GM12873 (cell line): Measurements from ENCODE around the gene LCE1B.

Experiments used
- CTCF ChIP-seq: IDR thresholded peaks from 2 replicates; pipeline ENCODE4 v1.5.1; 2012; ENCODE audit warnings: low read depth, mild to moderate bottlenecking, moderate library complexity, low read length, control low read depth; ENCODE audit not compliant: insufficient read depth; ENCODE audit errors: missing control alignments

Gene LCE1B

DNA sequence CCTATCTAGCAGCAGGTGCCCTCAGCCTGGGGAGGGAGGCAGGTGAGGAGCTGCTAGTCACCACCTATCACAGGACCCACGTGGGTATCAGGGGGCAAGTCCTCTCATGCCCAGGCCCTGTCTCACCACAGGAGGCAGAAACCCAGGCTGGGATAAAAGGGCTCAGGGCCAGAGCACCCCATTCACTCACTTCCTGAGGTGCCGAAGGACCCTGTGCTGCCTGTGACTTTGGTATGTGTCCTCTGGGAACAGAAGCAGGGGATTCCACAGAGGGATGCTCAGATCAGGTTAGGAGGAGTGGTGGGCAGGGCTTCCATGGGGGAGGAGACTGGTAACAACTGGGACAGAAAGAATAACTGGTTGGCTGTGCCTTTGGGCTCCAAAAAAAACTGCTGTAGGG, 25.7 kb upstream of the LCE1B start, which contains the start of gene LCE1E:
LCE1E (plus strand) TSS at position 181 of the 400 bp plus-strand sequence. CDS start 1,043 bp downstream, outside the sequence.
- no peak for TF ChIP-seq CTCF

- no peak for TF ChIP-seq CTCF
Observed at GRCh38 chr1:152795686-152796085, 16.1 kb upstream of the LCE1B start.

DNA sequence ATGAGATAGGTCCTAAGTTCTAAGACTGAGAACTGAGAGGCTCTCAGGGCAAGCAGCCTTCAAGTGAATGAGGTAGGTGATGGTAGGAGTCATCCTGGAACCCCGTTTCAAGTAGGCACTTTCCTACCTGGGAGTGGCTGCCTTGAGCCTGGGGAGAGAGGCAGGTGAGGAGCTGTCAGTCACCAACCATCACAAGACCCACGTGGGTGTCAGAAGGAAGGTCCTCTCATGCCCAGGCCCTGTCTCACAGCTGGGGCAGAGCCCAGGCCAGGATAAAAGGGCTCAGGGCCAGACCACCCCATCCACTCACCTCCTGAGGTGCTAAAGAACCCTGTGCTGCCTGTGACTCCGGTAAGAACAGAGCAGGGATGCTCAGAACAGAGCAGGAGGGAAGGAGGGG, 15.3 kb upstream of the LCE1B start, which contains the start of gene LCE1D:
LCE1D (plus strand) TSS at position 301 of the 400 bp plus-strand sequence. CDS start 1,074 bp downstream, outside the sequence.
- no peak for TF ChIP-seq CTCF

GRCh38 chr1:152801333-152801732, 10.4 kb upstream of the LCE1B start:
- TF ChIP-seq CTCF: no peak

DNA sequence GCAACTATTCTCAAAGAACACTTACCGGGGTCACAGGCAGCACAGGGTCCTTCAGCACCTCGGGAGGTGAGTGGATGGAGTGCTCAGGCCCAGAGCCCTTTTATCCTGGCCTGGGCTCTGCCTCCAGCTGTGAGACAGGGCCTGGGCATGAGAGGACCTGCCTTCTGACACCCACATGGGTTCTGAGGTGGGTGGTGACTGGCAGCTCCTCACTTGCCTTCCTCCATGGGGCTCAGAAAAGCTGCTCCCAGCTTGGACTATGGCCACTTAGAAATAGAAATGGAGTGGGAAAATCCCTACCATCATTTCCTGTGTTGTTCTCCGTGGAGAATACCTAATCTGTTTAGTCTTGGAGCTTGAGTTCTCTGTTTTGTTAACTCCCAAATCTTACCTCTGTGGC, 5.2 kb upstream of the LCE1B start, which contains the start of gene LCE1C:
LCE1C (minus strand) TSS at position 76 of the 400 bp plus-strand sequence. CDS start 1,173 bp downstream, outside the sequence.
- TF ChIP-seq CTCF: no peak

- no peak for TF ChIP-seq CTCF
Observed at GRCh38 chr1:152811050-152811449, 721 bp upstream of the LCE1B start.

DNA sequence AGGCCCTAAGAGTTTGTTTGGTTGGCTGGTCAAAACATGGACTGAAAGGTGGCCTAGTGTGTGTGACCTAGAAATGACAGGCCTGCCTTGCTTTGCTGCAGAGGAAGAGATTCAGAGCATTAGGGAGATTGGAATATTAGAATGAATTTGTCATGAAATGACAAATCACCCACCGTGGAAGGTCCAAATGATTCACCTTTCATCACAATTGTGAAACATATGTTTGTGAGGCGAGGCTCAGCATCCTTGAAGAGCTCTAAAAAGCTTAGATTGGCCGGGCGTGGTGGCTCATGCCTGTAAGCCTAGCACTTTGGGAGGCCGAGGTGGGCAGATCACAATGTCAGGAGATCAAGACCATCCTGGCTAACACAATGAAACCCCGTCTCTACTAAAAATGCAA, 5.5 kb downstream of the LCE1B start:
- TF ChIP-seq CTCF: no peak
